SK-N-MC (cell line): ENCODE measurements around the gene DPY30.
"Not testable (repeated sequence)": the region's sequence is repeated elsewhere in the genome, so short reads cannot be mapped to it uniquely, and the experiment has no call there.

Source experiments
- DNase-seq: peaks from one replicate; pipeline ENCODE4 v3.0.0-alpha.2; 2011; ENCODE audit warnings: low read depth, low spot score
- H3K27ac ChIP-seq: fragments of 200-600 bp; sonication (generic); 2 replicates; pipeline ENCODE4 v1.5.1; 2016; ENCODE audit warnings: mixed run types
- H3K36me3 ChIP-seq: fragments of 200-600 bp; sonication (generic); 2 replicates; pipeline ENCODE4 v1.6.1; 2017; ENCODE audit warnings: antibody characterized with exemption, low read length, mixed read lengths; ENCODE audit not compliant: insufficient read depth
- H3K4me3 ChIP-seq: fragments of 200-600 bp; sonication (generic); 2 replicates; pipeline ENCODE4 v1.5.1; 2016
- H3K9ac ChIP-seq: fragments of 200-600 bp; sonication (generic); 2 replicates; pipeline ENCODE4 v1.8.0; 2017; ENCODE audit warnings: mixed run types, mixed read lengths; ENCODE audit not compliant: insufficient read length
- H3K9me3 ChIP-seq: fragments of 200-600 bp; sonication (generic); 2 replicates; pipeline ENCODE4 v1.6.1; 2017; ENCODE audit warnings: low read depth, mild to moderate bottlenecking, antibody characterized with exemption, low read length, moderate library complexity, mixed read lengths
- EZH2 ChIP-seq: fragments of 200-600 bp; sonication (generic); IDR thresholded peaks from one replicate; pipeline ENCODE4 v1.6.1; 2017; ENCODE audit warnings: antibody characterized with exemption
- FOXP2 ChIP-seq: optimal IDR thresholded peaks from 2 replicates; pipeline ENCODE3; 2011; ENCODE audit warnings: mild to moderate bottlenecking, moderate library complexity; ENCODE audit not compliant: insufficient read depth; ENCODE audit errors: extremely low read length, control extremely low read depth
- POLR2AphosphoS5 ChIP-seq: IDR thresholded peaks from 2 replicates; pipeline ENCODE4 v1.6.1; 2012; ENCODE audit warnings: mild to moderate bottlenecking, low read depth, low read length, borderline replicate concordance

The DPY30 gene

DNA sequence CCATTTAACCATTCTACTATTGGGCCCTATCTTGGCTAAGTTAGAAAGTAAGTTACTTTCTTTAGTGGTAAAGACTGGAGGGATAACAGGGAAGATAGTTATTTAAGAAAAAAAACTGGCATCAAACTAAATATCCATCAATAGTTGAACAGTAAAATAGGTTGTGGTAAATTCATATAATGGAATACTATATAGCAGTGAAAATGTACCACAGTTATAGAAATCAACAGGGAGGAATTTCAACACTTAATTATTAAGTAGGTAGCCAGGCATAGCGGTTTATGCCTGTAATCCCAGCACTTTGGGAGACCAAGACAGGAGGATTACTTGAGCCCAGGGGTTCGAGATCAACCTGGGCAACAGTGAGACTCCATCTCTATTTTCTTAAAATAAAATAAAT, 20.7 kb upstream of the DPY30 start:
- TF ChIP-seq FOXP2 (no peak), EZH2 (no peak), POLR2AphosphoS5 (no peak)
- H3K27ac ChIP-seq = no peak overlapping the region
- no peaks in the 10 kb centered on the region for H3K36me3 ChIP-seq
- H3K9ac ChIP-seq = no peak overlapping the region
- DNase-seq = no peak
- no peak overlapping the region for H3K4me3 ChIP-seq
- H3K9me3 ChIP-seq = no peaks in the 10 kb centered on the region

DNA sequence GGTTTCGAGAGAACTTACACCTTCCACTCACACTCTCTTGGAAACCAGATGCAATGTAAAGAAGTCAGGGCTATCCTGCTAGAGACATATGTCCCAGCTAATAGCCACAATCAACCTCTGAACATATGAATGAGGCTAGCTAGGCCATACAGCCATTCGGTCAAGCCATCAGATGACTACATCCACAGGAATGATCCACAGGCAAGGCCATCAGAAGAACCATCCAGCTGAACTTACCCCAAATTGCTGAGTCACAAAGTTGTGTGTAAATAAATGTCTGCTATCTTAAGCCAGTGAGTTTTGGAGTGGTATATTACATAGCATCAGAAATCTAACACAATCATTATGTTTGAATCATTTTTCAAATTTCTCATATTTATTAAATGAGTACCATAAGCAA, 18.5 kb upstream of the DPY30 start:
- Histone ChIP-seq H3K27ac (no peak overlapping the region), H3K9me3 (no peaks in the 10 kb centered on the region), H3K36me3 (no peaks in the 10 kb centered on the region), H3K9ac (no peak overlapping the region), H3K4me3 (no peak overlapping the region)
- no peak for DNase-seq
- no peak for TF ChIP-seq POLR2AphosphoS5
- TF ChIP-seq FOXP2 = no peak
- TF ChIP-seq EZH2 = no peak

DNA sequence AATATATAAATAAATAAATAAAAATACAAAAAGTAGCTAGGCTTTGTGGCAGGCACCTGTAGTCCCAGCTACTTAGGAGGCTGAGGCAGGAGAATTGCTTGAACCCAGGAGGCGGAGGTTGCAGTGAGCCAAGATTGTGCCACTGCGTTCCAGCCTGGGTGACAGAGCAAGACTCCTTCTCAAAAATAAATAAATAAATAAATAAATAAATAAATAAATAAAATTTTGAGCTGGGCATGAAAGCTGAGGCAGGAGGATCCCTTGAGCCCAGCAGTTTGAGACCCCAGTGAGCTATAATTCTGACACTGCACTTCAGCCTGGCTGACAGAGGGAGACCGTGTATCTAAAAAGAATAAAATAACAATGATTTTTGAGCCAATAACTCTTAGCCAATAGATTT, 15.0 kb upstream of the DPY30 start:
- DNase-seq, H3K9me3 ChIP-seq, H3K27ac ChIP-seq, H3K4me3 ChIP-seq, H3K9ac ChIP-seq, H3K36me3 ChIP-seq: not testable (repeated sequence)

DNA sequence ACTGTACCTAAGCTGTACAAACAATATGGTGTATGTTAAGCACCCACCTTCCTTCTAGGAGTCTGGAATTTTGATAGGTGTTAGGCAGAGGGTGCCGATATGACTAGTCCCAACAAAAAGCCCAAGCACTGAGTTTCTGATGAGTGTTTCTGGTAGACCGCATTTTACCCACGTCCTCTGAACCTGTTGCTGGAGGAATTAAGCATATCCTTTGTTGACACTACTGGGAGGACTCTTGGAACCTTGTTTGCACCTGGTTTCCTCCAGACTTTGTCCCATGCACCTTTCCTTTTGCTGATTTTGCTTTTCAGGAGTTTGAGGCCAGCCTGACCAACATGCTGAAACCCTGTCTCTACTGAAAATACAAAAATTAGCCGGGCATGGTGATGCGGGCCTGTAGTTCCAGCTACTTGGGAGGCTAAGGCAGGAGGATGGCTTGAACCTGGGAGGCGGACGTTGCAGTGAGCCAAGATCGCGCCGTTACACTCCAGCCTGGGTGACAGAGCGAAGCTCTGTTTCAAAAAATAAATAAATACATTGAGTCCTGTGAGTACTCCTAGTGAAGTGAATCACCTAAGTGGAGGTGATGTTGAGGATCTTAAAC, 12.3 kb upstream of the DPY30 start:
- DNase-seq = no peak
- no peak overlapping the region for H3K9ac ChIP-seq
- no peak for TF ChIP-seq POLR2AphosphoS5
- no peak for TF ChIP-seq FOXP2
- no peak for TF ChIP-seq EZH2
- no peak overlapping the region for H3K4me3 ChIP-seq
- H3K27ac ChIP-seq = no peak overlapping the region
- no peaks in the 10 kb centered on the region for H3K36me3 ChIP-seq
- no peaks in the 10 kb centered on the region for H3K9me3 ChIP-seq

DNA sequence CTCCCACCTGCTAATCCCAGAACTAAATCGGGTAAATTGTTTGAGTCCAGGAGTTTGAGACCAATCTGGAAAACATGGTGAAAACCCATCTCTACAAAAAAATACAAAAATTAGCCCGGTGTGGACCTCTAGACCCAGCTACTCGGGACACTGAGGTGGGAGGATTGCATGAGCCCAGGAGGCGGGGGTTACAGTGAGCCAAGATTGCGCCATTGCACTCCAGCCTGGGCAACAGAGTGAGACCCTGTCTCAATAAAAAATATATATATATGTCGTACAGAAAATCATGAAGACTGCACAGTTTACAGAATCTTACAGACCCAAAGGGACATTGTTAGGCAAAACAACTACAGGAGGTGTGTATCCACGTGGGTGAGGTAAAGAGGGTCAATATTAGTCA, 4.0 kb upstream of the DPY30 start:
- Histone ChIP-seq H3K36me3 (no peaks in the 10 kb centered on the region), H3K27ac (no peak overlapping the region), H3K4me3 (no peak overlapping the region), H3K9ac (no peak overlapping the region), H3K9me3 (no peaks in the 10 kb centered on the region)
- TF ChIP-seq POLR2AphosphoS5 (no peak), FOXP2 (no peak), EZH2 (no peak)
- DNase-seq = no peak

DNA sequence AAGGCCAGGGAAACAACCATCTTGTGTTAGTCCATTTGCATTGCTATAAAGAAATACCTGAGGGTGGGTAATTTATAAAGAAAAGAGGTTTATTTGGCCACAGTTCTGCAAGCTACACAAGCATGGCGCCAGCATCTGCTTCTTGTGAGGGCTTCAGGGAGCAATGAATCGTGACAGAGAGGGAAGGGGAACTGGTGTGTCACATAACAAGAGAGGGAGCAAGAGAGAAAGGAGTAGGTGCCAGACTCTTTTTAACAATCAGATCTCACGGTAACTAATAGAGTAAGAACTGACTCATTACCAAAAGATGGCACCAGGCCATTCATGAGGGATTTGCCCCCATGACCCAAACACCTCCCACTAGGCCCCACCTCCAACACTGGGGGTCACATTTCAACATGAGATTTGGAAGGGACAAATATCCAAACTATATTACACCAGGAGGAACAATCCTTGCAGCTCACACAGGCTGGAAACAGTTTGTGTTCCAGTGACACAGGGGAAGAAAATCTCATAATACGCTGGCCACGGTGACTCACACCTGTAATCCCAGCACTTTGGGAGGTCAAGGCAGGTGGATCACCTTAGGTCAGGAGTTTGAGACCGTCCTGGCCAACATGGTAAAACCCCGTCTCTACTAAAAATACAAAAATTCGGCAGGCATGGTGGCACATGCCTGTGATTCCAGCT, 5.3 kb downstream of the DPY30 start:
- H3K9me3 ChIP-seq, H3K9ac ChIP-seq, H3K27ac ChIP-seq, DNase-seq, H3K4me3 ChIP-seq: not testable (repeated sequence)
- peaks cover 26% of the 10 kb centered on the region; the same call in 1 of the 2 replicates for H3K36me3 ChIP-seq

DNA sequence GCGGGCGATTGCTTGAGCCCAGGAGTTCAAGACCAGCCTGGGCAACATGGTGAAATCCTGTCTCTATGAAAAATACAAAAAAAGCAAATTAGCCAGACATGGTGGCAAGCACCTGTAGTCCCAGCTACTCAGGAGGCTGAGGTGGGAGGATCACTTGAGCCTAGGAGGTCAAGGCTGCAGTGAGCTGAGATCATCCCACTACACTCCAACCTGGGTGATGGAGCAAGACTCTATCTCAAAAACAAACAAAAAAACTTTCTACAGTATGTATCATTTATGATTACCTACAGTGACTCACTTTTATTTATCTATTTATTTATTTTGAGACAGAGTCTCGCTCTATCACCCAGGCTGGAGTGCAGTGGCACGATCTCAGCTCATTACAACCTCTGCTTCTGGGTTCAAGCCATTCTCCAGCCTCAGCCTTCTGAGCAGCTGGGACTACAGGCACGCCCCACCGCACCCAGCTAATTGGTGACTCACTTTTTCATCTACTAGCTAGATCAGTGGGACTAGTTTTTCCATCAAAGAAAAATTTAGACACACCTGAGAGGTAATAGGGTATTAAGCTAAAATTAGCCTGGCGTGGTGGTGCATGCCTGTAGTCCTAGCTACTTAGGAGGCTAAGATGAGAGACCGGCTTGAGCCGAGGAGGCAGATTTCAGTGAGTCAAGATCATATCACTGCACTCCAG, 20.7 kb downstream of the DPY30 start:
- not testable (repeated sequence) for H3K27ac ChIP-seq

DNA sequence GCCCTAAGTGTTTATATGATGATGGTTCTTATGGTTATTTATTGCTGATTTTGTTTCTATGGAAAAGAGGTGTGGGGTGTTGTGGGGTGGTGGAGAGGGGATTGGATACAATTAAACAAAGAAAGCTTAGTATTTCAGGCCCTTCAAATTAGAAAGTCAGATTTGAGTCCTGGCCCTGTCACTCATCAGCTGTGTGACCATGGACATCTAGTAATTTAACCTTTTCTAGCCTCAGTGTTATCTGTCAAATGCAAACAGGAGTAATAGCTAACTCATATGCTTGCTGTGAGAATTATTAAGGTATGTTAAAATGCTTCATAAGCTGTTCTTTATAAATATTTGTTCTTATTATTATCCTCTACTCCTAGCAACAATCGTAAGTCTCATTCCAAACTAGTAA, 26.7 kb downstream of the DPY30 start:
- TF ChIP-seq FOXP2 = no peak
- TF ChIP-seq POLR2AphosphoS5 = no peak
- TF ChIP-seq EZH2 = no peak
- Histone ChIP-seq H3K36me3 (peaks cover 1% of the 10 kb centered on the region; the same call in 1 of the 2 replicates), H3K9me3 (no peaks in the 10 kb centered on the region), H3K4me3 (no peak overlapping the region), H3K27ac (peak overlapping the region; percentile 51), H3K9ac (no peak overlapping the region)
- no peak for DNase-seq

More for the DNA sequence above, 20.7 kb downstream of the DPY30 start:
- H3K4me3 ChIP-seq, H3K9me3 ChIP-seq, H3K9ac ChIP-seq, DNase-seq: not testable (repeated sequence)
- H3K36me3 ChIP-seq = peaks cover 26% of the 10 kb centered on the region

DNA sequence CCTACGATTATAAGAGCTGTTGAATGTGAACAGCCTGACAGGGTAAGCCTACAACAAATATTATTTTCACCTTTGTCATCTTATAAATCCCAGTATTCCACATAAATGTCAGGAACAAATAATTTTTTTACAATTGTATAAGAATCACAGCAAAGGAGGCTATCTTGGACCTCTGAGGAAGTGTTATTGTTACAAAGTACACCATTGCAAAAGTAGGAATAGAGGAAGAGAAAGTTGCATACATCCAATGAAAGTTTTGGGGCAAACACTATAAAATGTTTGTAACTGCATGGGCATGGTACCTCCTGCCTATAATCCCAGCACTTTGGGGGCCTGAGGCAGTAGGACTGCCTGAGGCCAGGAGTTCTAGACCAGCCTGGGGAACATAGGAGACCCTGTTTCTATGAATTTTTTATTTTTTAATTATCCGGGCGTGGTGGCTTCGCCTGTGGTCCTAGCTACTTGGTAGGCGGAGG, 28.1 kb downstream of the DPY30 start:
- TF ChIP-seq EZH2 (no peak), FOXP2 (no peak), POLR2AphosphoS5 (no peak)
- peak overlapping the region; percentile 83 for H3K4me3 ChIP-seq
- no peak for DNase-seq
- H3K9me3 ChIP-seq = no peaks in the 10 kb centered on the region
- no peaks in the 10 kb centered on the region for H3K36me3 ChIP-seq
- peak overlapping the region; percentile 95 for H3K27ac ChIP-seq
- H3K9ac ChIP-seq = peak overlapping the region; percentile 61
